WTC11 (cell line): ENCODE data around the gene TH.

Source experiments
- CREB1 ChIP-seq: sonication (generic); formaldehyde crosslinking; IDR thresholded peaks from 2 replicates; pipeline ENCODE4 v1.8.0; 2023; ENCODE audit warnings: mild to moderate bottlenecking, missing genetic modification reagents
- ZNF317 ChIP-seq: sonication (generic); formaldehyde crosslinking; IDR thresholded peaks from 2 replicates; pipeline ENCODE4 v1.8.1; 2023; ENCODE audit warnings: low read depth, mild to moderate bottlenecking, moderate library complexity, missing genetic modification reagents, borderline replicate concordance
- ZNF423 ChIP-seq: fragments of 250-450 bp; sonication (Bioruptor Pico); IDR thresholded peaks from 2 replicates; pipeline ENCODE4 v2.1.2; 2022; ENCODE audit warnings: mild to moderate bottlenecking, moderate library complexity
- TF ChIP-seq, protein P1 (sequence below): fragments of 200-600 bp; IDR thresholded peaks from 2 replicates; pipeline ENCODE4 v1.8.0; 2022; ENCODE audit warnings: antibody characterized with exemption

DNA sequence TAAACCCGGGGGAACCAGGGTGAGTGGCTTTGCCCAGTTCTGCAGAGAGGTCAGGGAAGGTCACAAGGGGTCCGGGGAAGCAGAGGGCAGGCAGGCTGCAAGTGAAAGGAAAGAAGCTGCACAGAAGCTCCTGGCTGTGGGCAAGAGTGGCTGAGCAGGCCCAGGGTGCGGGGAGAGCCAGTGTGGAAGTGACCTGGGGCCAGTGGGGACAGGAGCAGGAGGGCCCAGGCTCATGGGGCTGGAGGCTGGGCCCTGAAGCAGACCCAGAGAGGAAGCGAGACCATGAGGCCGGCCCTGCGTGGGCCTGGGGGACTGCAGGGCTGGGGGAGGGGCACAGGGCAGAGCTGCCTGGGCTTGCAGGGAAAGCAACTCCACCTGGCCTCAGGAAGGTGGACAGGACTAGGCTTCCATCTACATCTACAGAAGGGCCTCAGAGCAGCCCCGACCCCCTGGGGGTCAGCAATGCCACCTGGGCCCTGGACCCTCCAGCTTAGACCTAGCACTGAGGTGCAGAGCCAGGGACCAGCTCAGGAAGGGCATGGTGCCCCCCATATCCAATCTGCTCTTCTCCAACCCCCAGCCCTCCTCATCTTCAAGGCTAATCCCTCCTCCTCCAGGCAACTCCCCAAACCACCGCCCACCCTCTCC lies 44.0 kb downstream of the TH start:
- no peak for TF ChIP-seq ZNF317 (CRISPR knock-in tag)
- TF ChIP-seq, protein P1, sequence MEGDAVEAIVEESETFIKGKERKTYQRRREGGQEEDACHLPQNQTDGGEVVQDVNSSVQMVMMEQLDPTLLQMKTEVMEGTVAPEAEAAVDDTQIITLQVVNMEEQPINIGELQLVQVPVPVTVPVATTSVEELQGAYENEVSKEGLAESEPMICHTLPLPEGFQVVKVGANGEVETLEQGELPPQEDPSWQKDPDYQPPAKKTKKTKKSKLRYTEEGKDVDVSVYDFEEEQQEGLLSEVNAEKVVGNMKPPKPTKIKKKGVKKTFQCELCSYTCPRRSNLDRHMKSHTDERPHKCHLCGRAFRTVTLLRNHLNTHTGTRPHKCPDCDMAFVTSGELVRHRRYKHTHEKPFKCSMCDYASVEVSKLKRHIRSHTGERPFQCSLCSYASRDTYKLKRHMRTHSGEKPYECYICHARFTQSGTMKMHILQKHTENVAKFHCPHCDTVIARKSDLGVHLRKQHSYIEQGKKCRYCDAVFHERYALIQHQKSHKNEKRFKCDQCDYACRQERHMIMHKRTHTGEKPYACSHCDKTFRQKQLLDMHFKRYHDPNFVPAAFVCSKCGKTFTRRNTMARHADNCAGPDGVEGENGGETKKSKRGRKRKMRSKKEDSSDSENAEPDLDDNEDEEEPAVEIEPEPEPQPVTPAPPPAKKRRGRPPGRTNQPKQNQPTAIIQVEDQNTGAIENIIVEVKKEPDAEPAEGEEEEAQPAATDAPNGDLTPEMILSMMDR, result no peak
- no peak for TF ChIP-seq ZNF423 (CRISPR knock-in tag)
- TF ChIP-seq CREB1 (CRISPR knock-in tag), result no peak
